Measurements from ENCODE around the gene TCHHL1.

TCHHL1 gene

DNA sequence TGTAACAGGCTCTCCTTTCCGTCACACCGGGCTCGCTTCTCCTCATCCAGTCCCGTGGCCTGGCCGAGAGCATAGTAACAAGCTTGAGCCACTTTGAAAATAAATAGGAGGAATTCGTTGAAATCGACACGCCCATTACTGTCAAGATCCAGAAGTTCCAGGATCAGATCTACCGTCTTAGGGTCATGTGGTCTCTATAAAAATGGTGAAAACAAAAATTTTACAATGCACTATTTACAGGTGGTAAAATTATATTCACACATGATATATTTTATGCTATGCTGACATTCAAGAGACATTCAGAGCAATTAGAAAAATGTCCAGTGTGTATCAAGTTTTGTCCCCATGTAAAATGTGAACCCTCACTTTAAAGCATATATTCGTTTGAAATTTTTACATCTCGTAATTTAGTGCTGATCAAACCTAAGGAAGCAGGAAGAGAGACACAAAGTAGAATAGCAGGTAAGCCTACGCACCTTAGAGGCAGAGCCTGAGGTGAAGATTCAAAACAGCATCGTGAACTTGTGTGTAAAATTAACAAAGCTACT lies 24.1 kb upstream of the TCHHL1 start:
- no peak for TF ChIP-seq EZH2phosphoT487 (IDR thresholded peaks at IDR 0.05; ENCODE audit: low read depth)
- TF ChIP-seq, protein P1, sequence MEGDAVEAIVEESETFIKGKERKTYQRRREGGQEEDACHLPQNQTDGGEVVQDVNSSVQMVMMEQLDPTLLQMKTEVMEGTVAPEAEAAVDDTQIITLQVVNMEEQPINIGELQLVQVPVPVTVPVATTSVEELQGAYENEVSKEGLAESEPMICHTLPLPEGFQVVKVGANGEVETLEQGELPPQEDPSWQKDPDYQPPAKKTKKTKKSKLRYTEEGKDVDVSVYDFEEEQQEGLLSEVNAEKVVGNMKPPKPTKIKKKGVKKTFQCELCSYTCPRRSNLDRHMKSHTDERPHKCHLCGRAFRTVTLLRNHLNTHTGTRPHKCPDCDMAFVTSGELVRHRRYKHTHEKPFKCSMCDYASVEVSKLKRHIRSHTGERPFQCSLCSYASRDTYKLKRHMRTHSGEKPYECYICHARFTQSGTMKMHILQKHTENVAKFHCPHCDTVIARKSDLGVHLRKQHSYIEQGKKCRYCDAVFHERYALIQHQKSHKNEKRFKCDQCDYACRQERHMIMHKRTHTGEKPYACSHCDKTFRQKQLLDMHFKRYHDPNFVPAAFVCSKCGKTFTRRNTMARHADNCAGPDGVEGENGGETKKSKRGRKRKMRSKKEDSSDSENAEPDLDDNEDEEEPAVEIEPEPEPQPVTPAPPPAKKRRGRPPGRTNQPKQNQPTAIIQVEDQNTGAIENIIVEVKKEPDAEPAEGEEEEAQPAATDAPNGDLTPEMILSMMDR (IDR thresholded peaks at IDR 0.05; ENCODE audit: low read depth, low read length) = no peak
- Histone ChIP-seq H2AFZ (ENCODE audit: low read depth, low read length) (no peak overlapping the region), H3K27ac (ENCODE audit: low read length) (no peak overlapping the region), H3K9ac (ENCODE audit: low read length) (no peak overlapping the region), H3K4me2 (ENCODE audit: low read length) (no peak overlapping the region), H3K27me3 (ENCODE audit: low read depth, low read length) (peaks cover 42% of the 10 kb centered on the region), H3K36me3 (replicated peaks; ENCODE audit: low read depth, low read length) (no peaks in the 10 kb centered on the region), H4K20me1 (ENCODE audit: insufficient read depth, low read length) (no peaks in the 10 kb centered on the region), H3K4me3 (ENCODE audit: low read length) (no peak overlapping the region), H3K79me2 (ENCODE audit: low read length) (no peaks in the 10 kb centered on the region), H3K4me1 (ENCODE audit: low read length) (no peaks in the 10 kb centered on the region), H3K9me3 (ENCODE audit: insufficient read depth, low read length) (peaks cover 18% of the 10 kb centered on the region; the same call in 1 of the 2 replicates)

DNA sequence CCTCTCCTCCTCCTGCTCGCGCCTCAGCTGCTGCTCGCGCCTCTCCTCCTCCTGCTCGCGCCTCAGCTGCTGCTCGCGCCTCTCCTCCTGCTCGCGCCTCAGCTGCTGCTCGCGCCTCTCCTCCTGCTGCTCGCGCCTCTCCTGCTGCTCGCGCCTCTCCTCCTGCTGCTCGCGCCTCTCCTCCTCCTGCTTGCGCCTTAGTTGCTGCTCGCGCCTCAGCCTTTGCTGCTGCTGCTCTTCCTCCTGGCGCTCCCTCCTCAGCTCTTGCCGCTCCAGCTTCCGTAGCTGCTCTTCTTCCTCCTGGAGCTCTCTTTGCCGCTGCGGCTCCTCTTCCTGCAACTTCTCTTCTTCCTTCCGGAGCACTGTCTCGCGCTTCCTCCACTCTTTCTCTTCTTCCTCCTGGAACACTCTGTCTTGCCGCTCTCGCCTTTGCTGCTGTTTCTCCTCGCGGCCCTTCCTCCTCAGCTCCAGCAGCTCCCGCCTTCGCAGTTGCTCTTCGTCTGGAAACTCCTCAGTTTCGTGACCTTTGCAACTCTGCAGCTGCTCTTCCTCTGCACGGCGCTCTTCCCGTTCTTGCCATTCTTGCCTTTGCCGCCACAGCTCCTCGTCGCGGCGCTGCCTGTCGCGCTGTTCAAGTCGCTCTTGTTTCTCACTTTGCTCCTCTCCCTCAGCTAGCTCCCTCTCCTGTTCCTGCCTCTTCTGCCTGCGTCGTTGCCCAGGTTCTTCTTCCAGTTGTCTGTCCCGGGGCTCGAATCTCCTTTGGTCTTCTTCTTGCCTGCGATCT lies 23.4 kb upstream of the TCHHL1 start:
- Histone ChIP-seq H3K27me3 (ENCODE audit: low read depth, low read length) (peaks cover 42% of the 10 kb centered on the region), H3K79me2 (ENCODE audit: low read length) (no peaks in the 10 kb centered on the region), H3K9me3 (ENCODE audit: insufficient read depth, low read length) (peaks cover 18% of the 10 kb centered on the region; the same call in 1 of the 2 replicates), H3K9ac (ENCODE audit: low read length) (no peak overlapping the region), H3K4me3 (ENCODE audit: low read length) (no peak overlapping the region), H3K4me2 (ENCODE audit: low read length) (no peak overlapping the region), H3K4me1 (ENCODE audit: low read length) (no peaks in the 10 kb centered on the region), H3K36me3 (replicated peaks; ENCODE audit: low read depth, low read length) (no peaks in the 10 kb centered on the region), H3K27ac (ENCODE audit: low read length) (no peak overlapping the region), H4K20me1 (ENCODE audit: insufficient read depth, low read length) (no peaks in the 10 kb centered on the region), H2AFZ (ENCODE audit: low read depth, low read length) (no peak overlapping the region)
- TF ChIP-seq, protein P1 (IDR thresholded peaks at IDR 0.05; ENCODE audit: low read depth, low read length) = no peak
- no peak for TF ChIP-seq EZH2phosphoT487 (IDR thresholded peaks at IDR 0.05; ENCODE audit: low read depth)

DNA sequence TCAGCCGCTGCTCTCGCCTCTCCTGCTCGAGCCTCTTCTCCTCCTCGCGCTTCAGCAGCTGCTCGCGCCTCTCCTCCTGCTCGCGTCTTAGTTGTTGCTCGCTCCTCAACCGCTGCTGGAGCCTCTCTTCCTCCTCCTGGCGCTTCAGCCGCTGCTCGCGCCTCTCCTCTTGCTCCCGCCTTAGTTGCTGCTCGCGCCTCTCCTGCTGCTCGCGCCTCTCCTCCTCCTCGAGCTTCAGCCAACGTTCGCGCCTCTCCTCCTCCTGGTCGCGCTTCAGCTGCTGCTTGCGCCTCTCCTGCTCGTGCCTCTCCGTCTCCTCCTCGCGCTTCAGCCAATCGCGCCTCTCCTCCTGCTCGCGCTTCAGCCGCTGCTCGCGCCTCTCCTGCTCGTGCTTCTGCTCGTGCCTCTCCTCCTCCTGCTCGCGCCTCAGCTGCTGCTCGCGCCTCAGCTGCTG lies 22.7 kb upstream of the TCHHL1 start:
- Histone ChIP-seq H3K4me1 (ENCODE audit: low read length) (no peaks in the 10 kb centered on the region), H3K9me3 (ENCODE audit: insufficient read depth, low read length) (peaks cover 18% of the 10 kb centered on the region; the same call in 1 of the 2 replicates), H3K36me3 (replicated peaks; ENCODE audit: low read depth, low read length) (no peaks in the 10 kb centered on the region), H3K79me2 (ENCODE audit: low read length) (no peaks in the 10 kb centered on the region), H3K4me2 (ENCODE audit: low read length) (no peak overlapping the region), H2AFZ (ENCODE audit: low read depth, low read length) (no peak overlapping the region), H3K9ac (ENCODE audit: low read length) (no peak overlapping the region), H3K27me3 (ENCODE audit: low read depth, low read length) (peaks cover 36% of the 10 kb centered on the region), H3K4me3 (ENCODE audit: low read length) (no peak overlapping the region), H4K20me1 (ENCODE audit: insufficient read depth, low read length) (no peaks in the 10 kb centered on the region), H3K27ac (ENCODE audit: low read length) (no peak overlapping the region)
- TF ChIP-seq EZH2phosphoT487 (IDR thresholded peaks at IDR 0.05; ENCODE audit: low read depth) = no peak
- TF ChIP-seq, protein P1 (IDR thresholded peaks at IDR 0.05; ENCODE audit: low read depth, low read length) = no peak

DNA sequence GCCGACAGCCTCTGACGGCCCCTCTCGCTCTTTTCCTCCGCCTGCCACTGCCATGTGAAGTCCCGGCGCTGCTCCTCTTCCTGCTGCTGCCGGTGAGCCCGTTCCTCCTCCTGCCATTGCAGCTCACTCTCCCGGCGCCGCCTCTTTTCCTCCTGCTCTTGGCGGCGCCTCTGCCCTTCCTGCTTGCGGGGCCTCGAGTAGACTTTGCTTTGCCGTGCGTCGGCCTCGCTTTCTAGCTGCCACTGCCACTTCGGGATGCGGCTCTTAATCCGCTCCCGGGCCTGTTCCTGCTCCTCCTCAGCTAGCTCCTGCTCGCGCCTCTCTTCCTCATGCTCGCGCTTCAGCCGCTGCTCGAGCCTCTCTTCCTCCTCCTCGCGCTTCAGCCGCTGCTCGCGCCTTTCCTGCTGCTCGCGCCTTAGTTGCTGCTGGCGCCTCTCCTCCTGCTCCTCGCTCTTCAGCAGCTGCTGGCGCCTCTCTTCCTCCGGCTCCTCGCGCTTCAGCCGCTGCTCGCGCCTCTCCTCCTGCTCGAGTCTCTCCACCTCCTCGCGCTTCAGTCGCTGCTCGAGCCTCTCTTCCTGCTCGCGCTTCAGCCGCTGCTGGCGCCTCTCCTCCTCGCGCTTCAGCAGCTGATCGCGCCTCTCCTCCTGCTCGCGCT lies 22.1 kb upstream of the TCHHL1 start:
- Histone ChIP-seq H3K27me3 (ENCODE audit: low read depth, low read length) (peaks cover 30% of the 10 kb centered on the region), H3K36me3 (replicated peaks; ENCODE audit: low read depth, low read length) (no peaks in the 10 kb centered on the region), H3K4me1 (ENCODE audit: low read length) (no peaks in the 10 kb centered on the region), H3K9me3 (ENCODE audit: insufficient read depth, low read length) (peaks cover 18% of the 10 kb centered on the region; the same call in 1 of the 2 replicates), H3K27ac (ENCODE audit: low read length) (no peak overlapping the region), H3K9ac (ENCODE audit: low read length) (no peak overlapping the region), H3K79me2 (ENCODE audit: low read length) (no peaks in the 10 kb centered on the region), H3K4me3 (ENCODE audit: low read length) (no peak overlapping the region), H4K20me1 (ENCODE audit: insufficient read depth, low read length) (no peaks in the 10 kb centered on the region), H2AFZ (ENCODE audit: low read depth, low read length) (no peak overlapping the region), H3K4me2 (ENCODE audit: low read length) (no peak overlapping the region)
- no peak for TF ChIP-seq EZH2phosphoT487 (IDR thresholded peaks at IDR 0.05; ENCODE audit: low read depth)
- TF ChIP-seq, protein P1 (IDR thresholded peaks at IDR 0.05; ENCODE audit: low read depth, low read length) = no peak
